CD14-positive monocyte (primary cell): ENCODE data around the gene PMS2. TPM values are rescaled to one million over a fixed set of nuclear protein-coding genes. Genes with fewer than 3 reads are reported as not detected.

Experiments used
- DNase-seq, 3 donors: peaks; one replicate each; pipeline ENCODE4 v3.0.0-alpha.2; 2011 to 2022
- H2AFZ ChIP-seq: 2 replicates; pipeline ENCODE4 v1.6.0; 2012; ENCODE audit warnings: mild to moderate bottlenecking, low read depth, low read length, inconsistent platforms; ENCODE audit not compliant: insufficient read depth, poor library complexity, severe bottlenecking
- H3K27ac ChIP-seq, 2 donors: 1 replicate in 1 of 2; 2 replicates in 1 of 2; pipeline ENCODE4 v1.5.1; 2012 to 2013; ENCODE audit warnings: low read length in 2 of 2, control low read depth in 1 of 2, inconsistent platforms in 1 of 2, low read depth in 1 of 2, mild to moderate bottlenecking in 1 of 2
- H3K27me3 ChIP-seq, 2 donors: one replicate each; pipeline versions ENCODE4 v1.6.0 to v1.6.1; 2011 to 2013; ENCODE audit warnings: low read length in 2 of 2; ENCODE audit not compliant: control insufficient read depth in 2 of 2, insufficient read depth in 2 of 2
- H3K36me3 ChIP-seq, 2 donors: replicated peaks in 1 of 2; 1 replicate in 1 of 2; 2 replicates in 1 of 2; pipeline versions ENCODE4 v1.5.1 to v1.6.1; 2012 to 2013; ENCODE audit warnings: low read length in 2 of 2, control low read depth in 1 of 2, inconsistent platforms in 1 of 2, mild to moderate bottlenecking in 1 of 2; ENCODE audit not compliant: insufficient read depth in 2 of 2, control insufficient read depth in 1 of 2
- H3K4me1 ChIP-seq, 2 donors: 1 replicate in 1 of 2; 2 replicates in 1 of 2; pipeline versions ENCODE4 v1.5.1 to v1.6.1; 2012 to 2013; ENCODE audit warnings: low read length in 2 of 2, control low read depth in 1 of 2, inconsistent platforms in 1 of 2, mild to moderate bottlenecking in 1 of 2, moderate library complexity in 1 of 2; ENCODE audit not compliant: insufficient read depth in 2 of 2, control insufficient read depth in 1 of 2
- H3K4me2 ChIP-seq: replicated peaks from 2 replicates; pipeline ENCODE3; 2012; ENCODE audit warnings: low read length, moderate library complexity, mild to moderate bottlenecking; ENCODE audit not compliant: poor library complexity, severe bottlenecking; ENCODE audit errors: extremely low read depth
- H3K4me3 ChIP-seq, 3 experiments: fragments of 200-600 bp in 1 of 3; sonication (generic) in 1 of 3; replicated peaks in 1 of 3; 1 replicate in 2 of 3; 2 replicates in 1 of 3; pipeline ENCODE4 v1.5.1; 2011 to 2013; ENCODE audit warnings: low read length in 3 of 3, mild to moderate bottlenecking in 3 of 3, control low read depth in 2 of 3, low read depth in 2 of 3, inconsistent platforms in 1 of 3, moderate library complexity in 1 of 3
- H3K79me2 ChIP-seq: 2 replicates; pipeline ENCODE4 v1.6.0; 2012; ENCODE audit warnings: mild to moderate bottlenecking, control low read depth, inconsistent platforms, low read length, moderate library complexity; ENCODE audit not compliant: insufficient read depth
- H3K9ac ChIP-seq: 2 replicates; pipeline ENCODE4 v1.6.0; 2017; ENCODE audit warnings: low read length, mild to moderate bottlenecking; ENCODE audit not compliant: insufficient read depth, poor library complexity, severe bottlenecking
- H3K9me3 ChIP-seq, 2 donors: replicated peaks in 1 of 2; 1 replicate in 1 of 2; 2 replicates in 1 of 2; pipeline versions ENCODE4 v1.5.1 to v1.6.1; 2012 to 2013; ENCODE audit warnings: low read length in 2 of 2, control low read depth in 1 of 2; ENCODE audit not compliant: control insufficient read depth in 1 of 2, insufficient read depth in 1 of 2
- H4K20me1 ChIP-seq: 2 replicates; pipeline ENCODE4 v1.6.0; 2012; ENCODE audit warnings: mild to moderate bottlenecking, low read length, control low read depth, moderate library complexity; ENCODE audit not compliant: insufficient read depth
- H3K27ac Mint-ChIP-seq, 7 donors: one replicate each; pipeline ENCODE4 v1.8.0; 2020; ENCODE audit warnings: mild to moderate bottlenecking in 7 of 7, mixed read lengths in 7 of 7, moderate library complexity in 6 of 7, inconsistent platforms in 2 of 7
- H3K27me3 Mint-ChIP-seq, 3 donors: one replicate each; pipeline ENCODE4 v1.8.0; 2021 to 2022; ENCODE audit warnings: low read depth in 3 of 3, mild to moderate bottlenecking in 3 of 3, mixed read lengths in 3 of 3, moderate library complexity in 3 of 3, inconsistent platforms in 1 of 3
- H3K36me3 Mint-ChIP-seq, 2 donors: one replicate each; pipeline ENCODE4 v1.8.0; 2020; ENCODE audit warnings: mixed read lengths in 2 of 2, inconsistent platforms in 1 of 2, mild to moderate bottlenecking in 1 of 2
- H3K4me1 Mint-ChIP-seq: one replicate; pipeline ENCODE4 v1.8.0; 2020; ENCODE audit warnings: mild to moderate bottlenecking, mixed read lengths
- H3K4me3 Mint-ChIP-seq, 2 donors: one replicate each; pipeline ENCODE4 v1.8.0; 2020; ENCODE audit warnings: mild to moderate bottlenecking in 2 of 2, mixed read lengths in 2 of 2, moderate library complexity in 1 of 2
- H3K9me3 Mint-ChIP-seq, 7 donors: one replicate each; pipeline ENCODE4 v1.8.0; 2020 to 2022; ENCODE audit warnings: mixed read lengths in 7 of 7, mild to moderate bottlenecking in 6 of 7, moderate library complexity in 6 of 7, inconsistent platforms in 2 of 7
- WGBS: methylation state at CpG from one replicate; pipeline ENCODE4 v1.1.5; 2013; ENCODE audit warnings: missing lambda C conversion rate; ENCODE audit not compliant: insufficient coverage; 5-methylcytosine and 5-hydroxymethylcytosine counted together
- intact Hi-C, 2 donors: fragments of 100-400 bp; cut with micrococcal nuclease; formaldehyde crosslinking; loops; one replicate each; pipeline versions ENCODE4 v1.15.0 to v1.15.1; 2023
- polyA plus RNA-seq, 3 donors: library from polyadenylated mRNA; depleted of rRNA in 1 of 3; unstranded in 2 of 3; stranded (reverse) in 1 of 3; fragments of 300-500 nt in 2 of 3; fragments of >200 nt in 1 of 3; fragmentation: Illumina TruSeq in 2 of 3; gene quantifications; 1 replicate in 2 of 3; 2 replicates in 1 of 3; pipeline ENCODE4 v1.2.3, GENCODE V29; 2012 to 2021
- TF ChIP-seq, protein P1 (sequence below): fragments of 200-600 bp; IDR thresholded peaks from one replicate; pipeline ENCODE4 v1.8.0; 2022; ENCODE audit warnings: antibody characterized with exemption, mild to moderate bottlenecking

The PMS2 gene
- polyA plus RNA-seq, 3 donors, result 3.8 to 5.1 (median 4.8) TPM

DNA sequence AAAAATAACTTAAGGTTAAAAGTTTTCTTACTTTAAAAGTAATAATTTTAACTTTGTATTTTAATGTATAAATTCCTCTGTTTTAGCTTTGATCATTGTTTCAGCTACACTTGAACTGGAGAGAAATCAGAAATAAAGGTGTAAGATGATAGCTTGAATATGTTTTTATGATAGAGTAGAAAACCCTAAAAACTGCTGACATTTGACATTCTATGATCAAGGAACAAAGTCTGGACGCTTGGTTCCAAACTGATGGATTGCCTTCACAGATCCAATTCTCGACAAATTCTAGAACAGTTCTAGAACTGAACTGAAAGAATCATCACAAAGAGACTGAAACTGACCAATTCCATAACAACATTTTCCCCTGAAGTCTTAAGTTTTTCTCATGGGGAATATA is 22.1 kb upstream of the PMS2 start, which contains the start of gene ANKRD61:
TSS of gene ANKRD61 (plus strand) at position 389 of the 400 bp plus-strand sequence. CDS start at position 389, 0 bp downstream.
- Histone ChIP-seq H3K4me3 (no peak within 1 kb of the TSS), H3K27ac (no peak within 1 kb of the TSS), H4K20me1 (no peaks in the 10 kb centered on the region), H3K9me3 (no peaks in the 10 kb centered on the region), H3K4me1 (peaks cover 19 to 21% of the 10 kb centered on the region in 2 donors), H3K9ac (no peak within 1 kb of the TSS), H3K36me3 (peaks cover 47 to 80% of the 10 kb centered on the region in 2 donors), H3K79me2 (peaks cover 18% of the 10 kb centered on the region), H3K4me2 (no peak within 1 kb of the TSS), H2AFZ (no peak within 1 kb of the TSS), H3K27me3 (no peaks in the 10 kb centered on the region)
- H3K36me3 Mint-ChIP-seq, result peaks cover 60 to 77% of the 10 kb centered on the region in 2 donors
- H3K9me3 Mint-ChIP-seq, result no peaks in the 10 kb centered on the region
- intact Hi-C loops, result no loop called here
- WGBS, result no CpG with 5 or more reads among the region's 2 CpGs
- TF ChIP-seq, protein P1, sequence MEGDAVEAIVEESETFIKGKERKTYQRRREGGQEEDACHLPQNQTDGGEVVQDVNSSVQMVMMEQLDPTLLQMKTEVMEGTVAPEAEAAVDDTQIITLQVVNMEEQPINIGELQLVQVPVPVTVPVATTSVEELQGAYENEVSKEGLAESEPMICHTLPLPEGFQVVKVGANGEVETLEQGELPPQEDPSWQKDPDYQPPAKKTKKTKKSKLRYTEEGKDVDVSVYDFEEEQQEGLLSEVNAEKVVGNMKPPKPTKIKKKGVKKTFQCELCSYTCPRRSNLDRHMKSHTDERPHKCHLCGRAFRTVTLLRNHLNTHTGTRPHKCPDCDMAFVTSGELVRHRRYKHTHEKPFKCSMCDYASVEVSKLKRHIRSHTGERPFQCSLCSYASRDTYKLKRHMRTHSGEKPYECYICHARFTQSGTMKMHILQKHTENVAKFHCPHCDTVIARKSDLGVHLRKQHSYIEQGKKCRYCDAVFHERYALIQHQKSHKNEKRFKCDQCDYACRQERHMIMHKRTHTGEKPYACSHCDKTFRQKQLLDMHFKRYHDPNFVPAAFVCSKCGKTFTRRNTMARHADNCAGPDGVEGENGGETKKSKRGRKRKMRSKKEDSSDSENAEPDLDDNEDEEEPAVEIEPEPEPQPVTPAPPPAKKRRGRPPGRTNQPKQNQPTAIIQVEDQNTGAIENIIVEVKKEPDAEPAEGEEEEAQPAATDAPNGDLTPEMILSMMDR, result no peak
- peaks cover 30% of the 10 kb centered on the region for H3K4me1 Mint-ChIP-seq
- DNase-seq, result no peak
- H3K27me3 Mint-ChIP-seq, result no peaks in the 10 kb centered on the region
- no peak within 1 kb of the TSS for H3K4me3 Mint-ChIP-seq
- peak within 1 kb of the TSS in 6 of 7 donors; percentile 22 to 69 (median 45) for H3K27ac Mint-ChIP-seq

DNA sequence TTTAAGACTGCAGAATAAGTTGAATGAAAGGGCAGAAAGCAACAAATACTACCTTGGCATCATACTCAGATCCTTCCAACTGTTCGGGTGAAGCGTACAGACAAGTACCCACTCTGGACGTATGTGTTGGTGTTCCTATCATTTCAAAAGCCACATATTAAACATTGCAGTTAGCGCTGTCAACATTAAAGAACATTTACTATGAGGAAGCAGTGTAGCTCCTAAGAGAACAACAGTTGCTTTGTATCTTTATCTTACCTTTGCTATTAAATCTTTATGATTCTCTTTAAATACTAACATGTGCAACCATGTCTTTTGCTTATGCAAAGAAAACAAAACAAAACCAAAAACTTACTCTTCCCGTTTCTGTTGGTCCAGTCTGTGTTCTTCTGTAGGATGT is 19.7 kb upstream of the PMS2 start:
- no peak overlapping the region for H3K4me2 ChIP-seq
- Mint-ChIP-seq H3K4me3 (no peak overlapping the region), H3K36me3 (peaks cover 50 to 69% of the 10 kb centered on the region in 2 donors), H3K4me1 (peaks cover 40% of the 10 kb centered on the region), H3K27ac (peak overlapping the region in 3 of 7 donors; percentile 26 to 97 (median 95)), H3K27me3 (no peaks in the 10 kb centered on the region), H3K9me3 (no peaks in the 10 kb centered on the region)
- H2AFZ ChIP-seq, result no peak overlapping the region
- peaks cover 33 to 37% of the 10 kb centered on the region in 2 donors for H3K4me1 ChIP-seq
- TF ChIP-seq, protein P1, result no peak
- no peak for DNase-seq
- H3K9me3 ChIP-seq, result no peaks in the 10 kb centered on the region
- H3K9ac ChIP-seq, result no peak overlapping the region
- H3K36me3 ChIP-seq, result peaks cover 37 to 75% of the 10 kb centered on the region in 2 donors
- peak overlapping the region in 1 of 2 donors; percentile 15 for H3K27ac ChIP-seq
- H3K4me3 ChIP-seq, result no peak overlapping the region
- 100% methylated on average over 3 of the region's 5 CpGs for WGBS
- H4K20me1 ChIP-seq, result no peaks in the 10 kb centered on the region
- H3K27me3 ChIP-seq, result no peaks in the 10 kb centered on the region
- H3K79me2 ChIP-seq, result peaks cover 36% of the 10 kb centered on the region
- intact Hi-C loops, result no loop called here
